Suppressor macrophage treated with lipopolysaccharide for 1 hour (primary cell): ENCODE measurements around the gene MAPK8.

Experiments
- DNase-seq, 3 donors: peaks; one replicate each; pipeline ENCODE4 v3.0.0-alpha.2; 2020 to 2022

Gene MAPK8

DNA sequence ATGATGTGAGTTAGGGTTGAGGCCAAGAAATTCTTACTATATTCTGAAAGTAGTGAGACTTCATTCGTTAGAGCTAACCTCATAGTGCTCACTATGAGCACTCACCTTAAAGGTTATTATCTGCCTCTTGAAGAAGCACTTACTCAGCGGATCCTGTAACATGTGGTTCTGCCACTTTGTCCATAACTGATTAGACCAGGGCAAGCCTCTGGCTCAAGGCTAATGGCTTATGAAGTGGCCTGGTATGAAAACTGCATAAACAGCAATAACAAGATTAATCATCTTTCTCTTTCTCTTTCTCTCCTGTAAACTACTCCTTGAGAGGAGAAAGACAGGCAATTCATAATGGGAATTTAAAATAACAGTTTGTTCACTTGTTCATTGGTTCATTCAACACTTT is 82.8 kb downstream of the MAPK8 start:
- DNase-seq = no peak

DNA sequence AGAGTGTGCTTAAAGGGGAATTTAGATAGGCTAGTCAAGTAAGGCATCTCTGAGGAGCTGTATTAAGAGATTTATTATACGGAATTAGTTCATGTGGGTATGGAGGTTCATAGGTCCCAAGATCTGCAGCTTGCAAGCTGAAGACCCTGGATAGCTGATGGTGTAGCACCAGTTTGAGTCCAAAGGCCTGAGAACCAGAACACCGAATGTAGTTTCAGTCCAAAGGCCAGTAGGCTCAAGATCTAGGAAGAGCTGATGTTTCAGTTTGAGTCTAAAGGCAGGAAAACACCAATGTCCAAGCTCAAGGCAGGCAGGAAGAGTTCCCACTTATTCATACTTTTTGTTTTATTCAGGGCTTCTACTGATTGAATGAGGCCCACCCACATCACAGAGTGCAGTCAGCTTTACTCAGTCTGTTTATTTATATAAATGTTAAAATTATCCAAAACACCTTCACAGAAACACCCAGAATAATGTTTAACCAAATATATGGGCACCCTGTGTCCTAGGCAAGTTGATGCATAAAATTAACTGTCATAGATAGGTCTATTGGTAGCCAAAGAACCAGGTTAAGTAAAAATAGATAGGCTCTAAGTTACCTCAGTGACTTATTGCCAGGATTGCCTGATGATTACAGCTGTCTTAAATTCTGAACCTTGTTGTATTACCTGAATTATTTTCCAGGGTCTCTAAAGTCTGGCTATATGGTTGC is 83.5 kb downstream of the MAPK8 start:
- DNase-seq = no peak

DNA sequence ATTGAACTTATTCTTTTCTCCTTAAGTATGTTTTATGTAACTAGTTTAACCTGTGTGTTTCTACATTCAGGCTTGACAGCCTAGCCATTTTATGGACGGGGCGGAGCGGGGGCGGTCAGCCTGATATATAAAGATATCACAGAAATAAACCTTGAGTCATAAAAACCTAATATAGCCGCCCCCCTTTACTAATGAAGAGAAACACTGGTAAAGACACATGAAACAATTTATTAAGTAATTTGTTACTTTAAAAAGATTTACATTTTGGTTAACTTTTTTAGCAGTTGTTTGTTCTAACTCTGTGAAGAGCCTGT is 84.0 kb downstream of the MAPK8 start:
- DNase-seq = no peak

DNA sequence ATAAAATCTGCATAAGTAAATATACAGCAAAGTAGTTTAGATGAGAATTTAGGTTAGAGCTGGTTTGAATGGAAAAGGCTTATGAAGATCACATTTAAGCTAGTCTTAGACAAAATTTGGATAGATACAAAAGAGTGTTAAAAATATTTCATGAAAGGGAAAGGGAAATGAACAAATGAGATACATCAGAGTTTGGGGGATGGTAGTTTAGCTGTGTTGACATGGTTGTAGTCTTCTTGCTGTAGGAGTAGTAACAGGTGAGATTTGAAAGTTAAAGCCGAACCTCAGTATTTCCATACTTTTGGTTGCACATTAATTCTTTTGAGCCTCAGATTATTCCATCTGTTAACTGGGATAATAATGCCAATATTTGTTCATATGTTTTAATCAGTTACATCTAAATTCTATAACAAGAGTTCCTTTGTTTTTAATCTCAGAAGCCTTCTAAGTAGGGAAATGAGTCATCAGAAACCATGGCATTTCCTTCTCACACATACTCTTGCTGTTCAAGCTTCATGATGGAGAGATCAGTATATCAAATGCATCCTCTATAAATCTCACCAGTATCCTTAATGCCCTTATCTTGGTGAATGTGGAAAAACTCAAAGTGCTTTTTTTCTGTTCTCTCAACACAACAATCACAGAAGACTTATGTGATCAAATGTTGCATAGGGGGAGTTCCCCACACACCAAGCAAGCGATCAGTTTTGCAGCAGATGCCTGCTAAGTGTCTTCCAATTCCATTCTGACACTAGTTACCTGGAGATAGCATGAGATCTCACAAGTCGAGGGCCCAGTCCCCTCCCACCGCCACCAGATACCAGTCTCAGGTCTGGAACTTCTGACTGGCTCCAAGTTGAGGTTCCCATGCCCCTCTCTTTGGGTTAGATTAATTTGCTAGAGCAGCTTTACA is 84.7 kb downstream of the MAPK8 start:
- DNase-seq = peak; percentile 8 to 27 (median 17)

DNA sequence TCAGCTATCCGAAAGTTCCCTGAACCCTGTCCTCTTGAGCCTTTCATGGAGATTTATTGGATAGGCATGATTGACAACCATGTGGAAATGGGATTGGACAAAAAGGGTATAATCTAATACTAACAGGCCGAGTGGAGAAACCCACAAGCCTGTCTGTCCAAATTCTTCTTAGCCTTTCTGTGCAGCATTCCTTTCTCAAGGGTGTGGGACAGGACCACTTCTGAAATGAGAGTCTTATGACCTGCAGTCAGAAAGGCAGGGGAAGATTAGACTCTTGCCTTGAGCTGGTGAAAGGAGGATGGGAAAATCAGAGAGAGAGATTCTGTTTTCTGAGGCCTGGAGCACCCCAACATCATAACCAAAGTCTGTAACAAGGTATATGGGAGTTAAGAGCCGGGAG is 85.5 kb downstream of the MAPK8 start:
- no peak for DNase-seq

DNA sequence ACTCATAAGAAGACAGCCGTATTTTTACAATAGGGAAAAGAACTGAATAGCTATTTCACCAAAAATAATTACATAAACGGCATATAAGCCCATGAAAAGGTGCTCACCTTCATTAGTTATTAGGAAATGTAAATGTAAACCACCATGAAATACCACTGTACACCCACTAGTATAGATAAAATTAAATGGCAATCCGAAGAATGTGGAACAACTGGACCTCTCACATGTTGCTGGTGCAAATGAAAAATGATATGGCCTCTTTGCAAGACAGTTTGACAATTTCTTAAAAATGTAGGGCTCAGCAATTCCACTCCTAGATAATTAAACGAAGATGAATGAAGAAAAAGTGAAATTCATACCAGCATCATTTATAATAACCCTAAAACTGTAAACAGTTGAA is 91.8 kb downstream of the MAPK8 start:
- no peak for DNase-seq

DNA sequence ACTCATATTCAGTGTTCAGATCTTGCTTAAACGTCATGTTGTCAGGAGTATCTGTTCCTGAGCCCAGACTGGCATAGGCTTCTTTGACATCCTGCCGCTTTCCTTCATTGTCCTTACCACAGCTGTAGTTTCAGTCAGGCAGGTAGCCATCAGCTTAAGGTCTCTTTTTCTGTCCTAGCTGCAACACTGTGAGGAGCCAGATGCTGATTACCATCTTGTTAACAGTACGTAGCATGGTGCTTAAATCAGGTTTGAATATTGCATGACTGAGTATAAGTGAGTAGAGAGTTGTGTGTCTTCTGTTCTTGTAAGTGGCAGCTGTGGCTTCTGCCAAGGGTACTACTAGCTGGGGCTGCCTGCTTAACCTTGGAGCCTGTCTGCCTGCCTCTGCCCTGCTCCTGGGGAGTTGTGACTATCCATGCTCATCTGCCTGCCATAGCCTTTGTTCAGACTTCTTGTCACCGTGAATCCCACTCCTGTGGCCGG is 92.6 kb downstream of the MAPK8 start:
- DNase-seq = no peak

DNA sequence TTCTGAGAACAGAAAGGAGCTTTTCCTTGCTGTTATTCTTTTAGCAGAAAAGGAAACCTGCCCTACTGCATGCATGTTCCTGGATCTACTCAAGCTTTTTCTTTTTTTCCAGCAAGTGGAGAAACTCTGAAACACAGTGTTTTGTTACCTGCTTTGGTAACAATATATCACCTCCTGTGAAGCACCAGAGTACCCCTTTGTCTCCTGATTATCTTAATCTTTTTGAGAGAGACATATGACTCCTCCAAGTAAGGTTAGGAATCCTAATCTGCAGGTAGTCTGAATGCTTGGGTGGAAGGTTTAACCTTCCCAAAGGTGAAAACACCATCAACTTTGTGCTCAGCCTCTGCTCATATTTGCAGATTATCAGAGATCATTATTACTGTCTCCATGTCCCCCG is 93.1 kb downstream of the MAPK8 start:
- DNase-seq = no peak

DNA sequence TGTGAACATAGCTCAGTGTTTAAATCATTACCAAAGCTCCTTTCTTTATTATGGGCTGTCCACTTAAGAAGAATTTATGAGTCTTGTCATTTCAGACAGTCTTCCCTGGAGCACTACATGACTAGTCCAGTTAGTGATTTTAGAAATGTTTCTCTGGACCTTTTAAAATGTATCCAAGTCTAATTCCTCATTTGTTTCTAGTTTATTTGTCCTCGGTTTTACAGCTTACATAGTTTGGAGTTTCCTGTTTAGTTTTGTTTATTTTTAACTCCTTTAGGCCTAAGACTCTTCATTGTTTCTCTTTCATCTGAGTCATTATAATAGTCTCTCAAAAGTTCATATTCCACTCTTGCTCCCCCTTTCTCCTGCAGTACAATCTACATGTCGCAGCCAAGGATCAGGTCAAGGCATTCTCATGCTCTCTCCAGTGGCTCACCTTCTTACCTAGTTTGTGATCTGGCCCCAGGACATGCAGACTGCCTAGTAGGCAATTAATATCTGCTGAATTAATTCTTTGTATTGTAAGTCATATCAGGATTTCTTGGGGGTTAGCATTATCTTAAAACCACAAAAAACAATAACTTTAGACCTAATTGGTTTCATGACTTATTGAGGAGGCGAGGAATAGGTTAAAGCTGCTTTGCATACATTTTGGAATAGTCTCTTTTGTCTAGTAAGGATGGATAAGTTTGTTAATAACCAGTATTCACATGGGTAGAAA is 93.8 kb downstream of the MAPK8 start:
- no peak for DNase-seq

DNA sequence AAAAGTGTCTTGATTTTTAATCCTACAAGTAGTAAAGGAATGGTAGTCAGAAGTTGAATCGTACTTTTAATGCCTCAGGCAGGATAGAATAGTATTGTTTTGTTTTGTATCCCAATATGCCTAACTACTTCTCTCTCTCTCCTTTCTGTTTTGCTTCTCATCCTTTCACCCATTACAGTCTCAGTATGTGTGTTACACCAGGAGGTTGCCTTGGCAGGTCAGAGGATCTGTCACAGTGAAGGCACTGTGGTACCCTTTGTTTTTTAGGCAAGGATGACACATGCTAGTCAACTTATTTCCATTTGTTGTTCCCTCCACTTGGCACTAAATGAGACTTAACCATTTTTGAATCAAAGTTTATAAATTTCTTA is 94.4 kb downstream of the MAPK8 start:
- DNase-seq = no peak

DNA sequence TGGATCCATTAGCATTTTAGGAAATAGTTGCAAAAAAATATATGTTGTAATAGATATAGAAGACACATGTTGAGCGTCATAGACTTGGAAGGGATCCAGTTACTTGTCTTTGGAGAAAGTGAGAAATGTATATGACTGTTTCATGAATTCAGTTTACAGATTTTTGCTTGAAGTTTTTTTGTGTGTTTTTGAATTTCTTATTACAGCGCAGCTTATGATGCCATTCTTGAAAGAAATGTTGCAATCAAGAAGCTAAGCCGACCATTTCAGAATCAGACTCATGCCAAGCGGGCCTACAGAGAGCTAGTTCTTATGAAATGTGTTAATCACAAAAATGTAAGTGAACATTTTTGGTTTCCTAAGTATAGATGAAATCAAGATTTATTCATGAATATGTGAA is 98.2 kb downstream of the MAPK8 start:
- peak; percentile 56 to 80 (median 69) for DNase-seq

DNA sequence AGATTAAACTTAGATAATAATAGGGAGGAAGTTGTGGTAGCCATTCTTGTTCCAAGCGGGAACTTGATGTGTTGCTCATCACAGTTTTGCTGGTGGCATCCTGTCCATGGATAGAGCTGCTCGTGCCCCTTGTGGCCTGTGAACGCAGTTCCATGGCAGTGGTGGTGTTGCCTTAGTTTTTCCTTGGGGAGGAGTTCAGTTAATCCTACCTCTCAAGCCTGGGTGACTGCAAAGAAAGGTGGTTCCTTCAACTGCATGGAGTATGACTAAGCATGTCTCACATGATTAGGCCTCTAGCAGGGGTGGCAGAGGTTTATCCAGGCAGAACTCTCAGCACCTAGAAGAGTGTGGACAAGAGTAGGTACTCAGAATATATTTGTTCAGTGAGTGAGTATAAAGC is 99.7 kb downstream of the MAPK8 start:
- DNase-seq = peak in 1 of 3 donors; percentile 29

DNA sequence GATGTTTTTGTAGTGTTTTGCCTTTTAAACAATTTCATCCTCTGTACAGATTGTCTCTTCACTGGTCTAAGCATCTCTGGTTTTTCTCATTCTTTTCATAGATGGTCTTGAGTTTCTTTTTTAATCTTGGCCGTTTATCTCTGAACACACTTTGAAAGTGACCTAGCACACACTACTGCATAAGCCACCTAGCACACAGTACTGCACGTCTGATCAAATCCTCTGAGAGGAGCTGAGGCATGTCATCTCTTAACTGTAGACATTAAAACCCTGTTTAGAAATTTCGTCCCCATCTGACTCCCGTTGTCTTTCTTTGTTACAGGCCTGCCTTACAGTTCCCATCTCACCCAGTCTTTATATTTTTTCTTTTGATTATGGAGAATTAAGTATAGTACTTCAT is 100.2 kb downstream of the MAPK8 start:
- DNase-seq = no peak

DNA sequence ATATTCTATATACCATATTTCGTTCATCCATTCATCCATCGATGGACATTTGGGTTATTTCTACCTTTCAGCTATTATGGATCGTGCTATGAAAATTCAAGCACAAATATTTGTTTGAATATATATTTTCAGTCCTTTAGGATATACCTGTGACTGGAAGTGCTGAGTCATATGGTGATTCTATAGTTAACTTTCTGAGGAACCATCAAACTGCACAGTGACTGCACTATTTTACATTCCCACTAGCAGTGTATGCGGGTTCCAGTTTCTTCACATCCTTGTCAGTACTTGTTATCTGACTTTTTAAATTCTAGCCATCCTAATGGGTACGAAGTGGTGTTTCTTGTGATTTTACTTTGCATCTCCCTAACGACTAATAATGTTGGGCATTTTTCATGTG is 104.0 kb downstream of the MAPK8 start:
- DNase-seq = no peak

DNA sequence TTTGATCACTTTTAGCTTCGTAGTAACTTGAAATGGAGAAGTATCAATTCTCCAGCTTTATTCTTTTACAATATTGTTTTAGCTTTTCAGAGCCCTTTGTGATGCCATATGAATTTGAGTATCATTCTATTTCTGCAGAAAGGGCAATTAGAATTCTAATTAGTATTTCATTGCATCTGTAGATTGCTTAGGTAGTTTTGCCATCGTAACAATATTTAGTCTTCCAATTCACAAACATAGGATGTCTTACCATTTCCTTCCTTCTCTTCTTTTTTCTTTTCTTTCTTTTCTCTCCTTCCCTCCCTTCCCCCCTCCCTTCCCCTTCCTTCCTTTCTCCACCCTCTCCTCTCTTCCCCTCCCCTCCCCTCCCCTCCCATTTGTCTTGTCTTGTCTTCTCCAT is 105.0 kb downstream of the MAPK8 start:
- DNase-seq = no peak

DNA sequence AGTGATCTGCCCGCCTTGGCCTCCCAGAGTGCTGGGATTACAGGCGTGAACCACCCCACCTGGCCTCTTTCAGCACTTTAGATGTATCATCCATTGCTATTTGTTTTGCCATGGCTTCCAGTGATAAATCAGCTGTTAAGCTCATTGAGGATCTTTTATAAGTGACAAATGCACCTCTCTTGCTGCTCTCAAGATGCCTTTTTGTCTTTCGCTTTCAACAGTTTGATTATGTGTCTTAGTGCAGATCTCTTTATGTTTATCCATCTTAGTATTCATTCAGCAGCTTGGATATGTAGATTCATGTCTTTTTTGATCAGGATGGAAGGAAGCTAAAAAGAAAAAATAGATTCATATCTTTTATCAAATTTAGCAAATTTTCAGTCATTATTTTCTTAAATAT is 105.6 kb downstream of the MAPK8 start:
- DNase-seq = no peak

DNA sequence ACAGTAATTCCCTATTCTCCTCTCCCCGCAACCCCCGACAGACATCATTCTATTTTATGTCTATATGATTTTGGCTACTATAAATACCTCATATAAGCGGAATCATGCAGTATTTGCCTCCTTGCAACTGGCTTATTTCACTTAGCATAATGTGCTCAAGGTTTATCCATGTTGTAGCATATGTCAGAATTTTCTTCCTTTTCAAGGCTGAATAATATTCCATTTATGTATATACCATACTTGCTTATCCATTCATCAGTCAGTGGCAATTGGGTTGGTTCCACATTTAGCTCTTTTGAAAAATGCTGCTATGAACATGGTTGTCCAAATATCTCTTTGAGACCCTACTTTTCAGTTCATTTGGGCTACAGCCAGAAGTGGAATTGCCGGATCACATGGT is 106.5 kb downstream of the MAPK8 start:
- DNase-seq = no peak

DNA sequence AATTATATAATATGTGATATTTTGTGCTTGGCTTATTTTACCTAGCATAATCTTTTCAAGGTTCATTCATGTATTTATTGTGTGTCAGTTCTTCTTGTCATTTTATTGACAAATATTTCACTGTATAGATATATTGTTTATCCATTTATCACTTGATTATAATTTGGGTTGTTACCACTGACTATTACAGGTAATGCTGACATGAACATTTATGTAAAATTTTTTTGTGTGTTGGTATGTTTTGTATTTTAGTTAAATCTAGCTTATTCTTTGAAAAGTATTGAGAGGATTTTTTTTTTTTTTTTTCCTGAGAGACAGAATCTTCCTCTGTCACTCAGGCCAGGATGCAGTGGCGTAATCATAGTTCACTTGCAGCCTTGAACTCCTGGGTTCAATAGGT is 107.7 kb downstream of the MAPK8 start:
- no peak for DNase-seq

DNA sequence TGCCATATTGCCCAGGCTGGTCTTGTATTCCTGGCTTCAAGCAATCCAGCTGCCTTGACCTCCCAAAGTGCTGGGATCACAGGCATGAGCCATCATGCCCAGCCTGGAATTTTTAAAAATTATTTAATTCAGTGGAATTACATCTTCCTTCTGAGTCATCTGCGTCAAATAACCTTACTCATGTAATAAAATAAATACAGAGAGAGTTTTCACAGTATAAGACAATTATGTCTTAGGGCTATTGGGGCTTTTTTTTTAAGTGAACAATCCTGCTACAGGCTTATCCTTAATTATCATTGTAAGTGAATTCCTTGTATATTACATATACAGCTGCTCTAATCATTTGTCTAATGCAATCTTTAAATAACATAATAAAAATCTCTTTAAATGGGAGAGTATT is 108.3 kb downstream of the MAPK8 start:
- DNase-seq = no peak

DNA sequence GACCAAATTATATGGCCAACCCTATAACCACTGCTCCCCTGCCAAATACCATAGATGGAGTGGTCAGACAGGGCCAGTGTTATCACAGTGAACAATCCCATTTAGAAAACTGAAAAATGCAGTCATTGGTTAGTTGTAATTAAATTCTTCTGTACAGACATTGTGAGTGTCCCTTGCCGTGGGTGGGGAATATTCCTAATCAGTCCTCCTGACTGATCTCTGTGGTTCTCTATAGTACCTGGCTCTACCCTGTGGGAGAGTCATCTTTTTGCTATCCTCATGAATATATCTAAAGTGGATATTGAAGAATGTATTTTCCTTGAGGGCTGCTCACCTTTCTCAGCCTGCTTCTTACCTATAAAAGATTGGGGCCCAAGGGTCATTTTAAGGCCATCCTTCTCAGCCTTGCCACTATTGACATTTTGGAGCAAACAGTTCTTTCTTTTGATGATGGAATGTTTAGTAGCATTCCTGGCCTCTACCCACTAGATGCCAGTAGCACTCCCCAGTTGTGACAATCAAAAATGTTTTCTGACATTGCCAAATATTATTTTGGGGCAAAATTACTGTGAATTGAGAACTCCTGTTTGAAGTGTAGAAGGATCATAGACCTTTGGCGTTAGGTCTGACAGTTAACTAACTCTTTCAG is 110.2 kb downstream of the MAPK8 start:
- DNase-seq = peak in 1 of 3 donors; percentile 10

DNA sequence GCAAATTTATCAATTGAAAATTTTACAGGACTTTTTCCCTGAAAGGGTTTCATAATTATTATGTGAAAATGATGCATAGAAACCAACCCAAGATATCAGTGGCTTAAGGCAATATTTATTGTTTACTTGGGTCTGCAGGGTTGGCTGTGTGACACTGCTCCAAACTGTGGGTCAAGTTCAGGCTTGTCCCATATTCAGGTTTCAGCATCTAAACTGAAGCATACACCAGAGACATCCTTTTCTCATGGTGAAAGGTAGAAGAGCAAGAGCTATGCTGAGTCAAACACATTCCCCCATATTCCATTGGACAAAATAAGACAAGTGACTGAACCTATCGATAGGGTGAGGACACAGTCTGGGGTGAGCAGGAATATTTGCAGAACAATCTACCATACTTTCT is 110.9 kb downstream of the MAPK8 start:
- no peak for DNase-seq

DNA sequence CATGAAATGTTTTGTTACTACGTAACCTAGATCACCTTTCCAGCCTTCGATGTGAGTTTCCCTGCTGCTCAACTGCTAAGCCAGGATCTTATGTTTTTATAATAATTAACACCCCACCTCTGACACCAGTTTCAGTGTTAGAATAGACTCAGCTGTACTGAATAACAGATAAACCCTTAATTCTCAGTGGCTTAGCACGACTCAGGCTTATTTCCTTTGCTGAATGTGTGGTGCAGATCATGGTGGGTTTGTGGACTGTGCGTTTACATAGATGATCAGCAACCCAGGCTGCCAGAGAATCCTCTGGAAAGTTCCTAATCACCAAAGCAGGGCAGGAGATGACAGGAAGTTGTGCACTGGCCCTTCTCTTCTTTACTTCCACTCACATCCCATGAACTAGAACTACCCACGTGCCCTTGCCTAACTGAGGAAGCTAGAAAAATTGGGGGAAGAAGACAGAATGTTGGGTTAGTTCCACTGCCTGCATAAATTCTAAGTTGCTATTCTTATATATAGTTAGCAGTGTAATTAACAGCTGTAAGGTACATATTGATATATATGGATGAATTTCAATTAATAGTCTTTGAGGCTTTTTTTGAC is 111.8 kb downstream of the MAPK8 start:
- DNase-seq = peak; percentile 34 to 51 (median 44)

DNA sequence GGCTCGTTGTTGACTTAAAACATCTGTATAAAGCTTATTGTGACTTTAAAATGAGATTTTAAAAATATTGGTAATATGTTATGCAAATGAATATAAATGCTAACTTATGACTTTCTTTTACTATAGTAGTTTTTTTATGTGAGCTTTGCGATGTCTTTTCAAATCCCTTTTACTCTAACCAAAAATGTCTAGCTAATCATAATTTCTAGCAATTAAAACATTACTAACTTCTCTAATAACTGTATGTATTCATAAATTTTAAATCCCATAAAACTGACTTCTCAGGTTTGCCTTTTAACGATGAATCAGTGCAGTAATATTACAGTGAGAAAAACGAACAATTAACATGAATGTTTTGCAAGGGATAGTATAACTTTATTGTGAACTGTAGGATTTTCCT is 113.2 kb downstream of the MAPK8 start:
- no peak for DNase-seq
